CD4-positive, alpha-beta T cell treated with Interleukin-6 for 4 hours (primary cell): ENCODE results near the gene SLC44A4.
"Not testable (repeated sequence)": the region's sequence is repeated elsewhere in the genome, so short reads cannot be mapped to it uniquely, and the experiment has no call there.

Experiments used
- DNase-seq: peaks from one replicate; pipeline ENCODE4 v3.0.0-alpha.2; 2020; ENCODE audit warnings: mixed read lengths

SLC44A4 gene

GRCh38 chr6:31878222-31878621 lies 575 bp downstream of the SLC44A4 start:
- DNase-seq: no peak

GRCh38 chr6:31877651-31878161 lies 1.1 kb downstream of the SLC44A4 start:
- DNase-seq: no peak

- DNase-seq: no peak
Observed at GRCh38 chr6:31877125-31877650, 1.6 kb downstream of the SLC44A4 start.

GRCh38 chr6:31876357-31876756 lies 2.4 kb downstream of the SLC44A4 start:
- no peak for DNase-seq

GRCh38 chr6:31875877-31876276 lies 2.9 kb downstream of the SLC44A4 start:
- DNase-seq: no peak

GRCh38 chr6:31874836-31875572 lies 3.8 kb downstream of the SLC44A4 start:
- no peak for DNase-seq

- no peak for DNase-seq
Observed at GRCh38 chr6:31874084-31874670, 4.6 kb downstream of the SLC44A4 start.

- no peak for DNase-seq
Observed at GRCh38 chr6:31871046-31871659, 7.6 kb downstream of the SLC44A4 start.

GRCh38 chr6:31870385-31870921 lies 8.3 kb downstream of the SLC44A4 start:
- DNase-seq: no peak

- DNase-seq: no peak
Observed at GRCh38 chr6:31869343-31869742, 9.5 kb downstream of the SLC44A4 start.

GRCh38 chr6:31868658-31868971 lies 10.2 kb downstream of the SLC44A4 start:
- not testable (repeated sequence) for DNase-seq

- no peak for DNase-seq
Observed at GRCh38 chr6:31865205-31866118, 13.3 kb downstream of the SLC44A4 start.

- no peak for DNase-seq
Observed at GRCh38 chr6:31864818-31865204, 14.0 kb downstream of the SLC44A4 start.

GRCh38 chr6:31864123-31864562 lies 14.7 kb downstream of the SLC44A4 start:
- not testable (repeated sequence) for DNase-seq

- DNase-seq: peak; percentile 99
Observed at GRCh38 chr6:31862344-31863235, 16.2 kb downstream of the SLC44A4 start, which contains the start of gene NEU1. Gene NEU1, minus strand, starts transcription at chr6:31862821. Its CDS starts 45 bp downstream, at chr6:31862776.

GRCh38 chr6:31861919-31862343 lies 16.9 kb downstream of the SLC44A4 start:
- DNase-seq: no peak

- no peak for DNase-seq
Observed at GRCh38 chr6:31861150-31861549, 17.6 kb downstream of the SLC44A4 start.

- no peak for DNase-seq
Observed at GRCh38 chr6:31860349-31860748, 18.4 kb downstream of the SLC44A4 start.

GRCh38 chr6:31859923-31860322 lies 18.9 kb downstream of the SLC44A4 start:
- no peak for DNase-seq

GRCh38 chr6:31858707-31859106 lies 20.1 kb downstream of the SLC44A4 start:
- no peak for DNase-seq

GRCh38 chr6:31857774-31858173 lies 21.0 kb downstream of the SLC44A4 start:
- not testable (repeated sequence) for DNase-seq
